ENCODE results near the gene HDAC6.

HDAC6 gene

GRCh38 chrX:48801280-48802088, at the start of gene HDAC6:
TSS of gene HDAC6 (plus strand) at chrX:48802067. CDS start at chrX:48802693, 626 bp downstream.
- no peak for TF ChIP-seq CTCF (IDR thresholded peaks at IDR 0.05)

- TF ChIP-seq CTCF (IDR thresholded peaks at IDR 0.05): no peak
Measured at GRCh38 chrX:48752498-48752897, 49.4 kb upstream of the HDAC6 start.

GRCh38 chrX:48753708-48754228, 48.1 kb upstream of the HDAC6 start:
- no peak for TF ChIP-seq CTCF (IDR thresholded peaks at IDR 0.05)

GRCh38 chrX:48754238-48754637, 47.6 kb upstream of the HDAC6 start:
- no peak for TF ChIP-seq CTCF (IDR thresholded peaks at IDR 0.05)

- TF ChIP-seq CTCF (IDR thresholded peaks at IDR 0.05): peak; percentile 43
Measured at GRCh38 chrX:48761674-48762471, 40.0 kb upstream of the HDAC6 start, which contains the start of gene GLOD5. TSS of gene GLOD5 (plus strand) at chrX:48761747. CDS start at chrX:48761791, 44 bp downstream.

GRCh38 chrX:48769230-48769629, 32.6 kb upstream of the HDAC6 start:
- TF ChIP-seq CTCF (IDR thresholded peaks at IDR 0.05): no peak

GRCh38 chrX:48770296-48770695, 31.6 kb upstream of the HDAC6 start:
- no peak for TF ChIP-seq CTCF (IDR thresholded peaks at IDR 0.05)

All from LNCAP (cell line).